ENCODE data around the gene HCAR1.
"Not testable (repeated sequence)": the region's sequence is repeated elsewhere in the genome, so short reads cannot be mapped to it uniquely, and the experiment has no call there.

HCAR1 gene

GRCh38 chr12:122730215-122731014 is at the start of gene HCAR1:
Gene HCAR1 (minus strand): TSS chr12:122730844. CDS start chr12:122730339, 505 bp downstream.
- no peak for DNase-seq

GRCh38 chr12:122757568-122757967 is 26.9 kb upstream of the HCAR1 start:
- no peak for DNase-seq

- no peak for DNase-seq
Observed at GRCh38 chr12:122754790-122755189, 24.1 kb upstream of the HCAR1 start.

- DNase-seq = no peak
Observed at GRCh38 chr12:122753319-122753650, 22.6 kb upstream of the HCAR1 start.

- peak; percentile 98 to 99 (median 98) for DNase-seq
Observed at GRCh38 chr12:122752464-122753318, 22.0 kb upstream of the HCAR1 start, which contains the start of gene DENR. Gene DENR (plus strand): TSS chr12:122752824. CDS start chr12:122753702, 878 bp downstream.

GRCh38 chr12:122750781-122751515 is 20.3 kb upstream of the HCAR1 start:
- DNase-seq = not testable (repeated sequence)

GRCh38 chr12:122749569-122750332 is 19.1 kb upstream of the HCAR1 start:
- no peak for DNase-seq

- DNase-seq = no peak
Observed at GRCh38 chr12:122747224-122748135, 16.8 kb upstream of the HCAR1 start.

- DNase-seq = no peak
Observed at GRCh38 chr12:122743895-122744525, 13.4 kb upstream of the HCAR1 start.

GRCh38 chr12:122740351-122740750 is 9.7 kb upstream of the HCAR1 start:
- no peak for DNase-seq

GRCh38 chr12:122738571-122738970 is 7.9 kb upstream of the HCAR1 start:
- no peak for DNase-seq

- DNase-seq = no peak
Observed at GRCh38 chr12:122732611-122733010, 2.0 kb upstream of the HCAR1 start.

GRCh38 chr12:122732170-122732569 is 1.5 kb upstream of the HCAR1 start:
- no peak for DNase-seq

- DNase-seq = no peak
Observed at GRCh38 chr12:122729583-122730214, 945 bp downstream of the HCAR1 start.

GRCh38 chr12:122726080-122726558 is 4.5 kb downstream of the HCAR1 start:
- DNase-seq = no peak

GRCh38 chr12:122725452-122726079 is 5.1 kb downstream of the HCAR1 start:
- DNase-seq = no peak

GRCh38 chr12:122724641-122725243 is 5.9 kb downstream of the HCAR1 start:
- DNase-seq = no peak

- DNase-seq = no peak
Observed at GRCh38 chr12:122722387-122722786, 8.3 kb downstream of the HCAR1 start.

- DNase-seq = no peak
Observed at GRCh38 chr12:122721057-122721545, 9.5 kb downstream of the HCAR1 start.
